Daoy (cell line): ENCODE results near the gene PRDM16. TPM values are rescaled to one million over a fixed set of nuclear protein-coding genes. Genes with fewer than 3 reads are reported as not detected.
A peak's percentile ranks its signal among the peaks of the same experiment; 100 is the strongest.

Experiments
- DNase-seq: peaks from one replicate; pipeline ENCODE4 v3.0.0-alpha.2; 2015; ENCODE audit warnings: low read depth
- total RNA-seq: library from RNA; depleted of rRNA; stranded (reverse); fragments of >200 nt; shearing (Covaris generic); gene quantifications from 2 replicates; pipeline ENCODE4 v1.2.3, GENCODE V29; 2014

The PRDM16 gene
- total RNA-seq, 1 experiment from 2014 or later, result 0.91 TPM

DNA sequence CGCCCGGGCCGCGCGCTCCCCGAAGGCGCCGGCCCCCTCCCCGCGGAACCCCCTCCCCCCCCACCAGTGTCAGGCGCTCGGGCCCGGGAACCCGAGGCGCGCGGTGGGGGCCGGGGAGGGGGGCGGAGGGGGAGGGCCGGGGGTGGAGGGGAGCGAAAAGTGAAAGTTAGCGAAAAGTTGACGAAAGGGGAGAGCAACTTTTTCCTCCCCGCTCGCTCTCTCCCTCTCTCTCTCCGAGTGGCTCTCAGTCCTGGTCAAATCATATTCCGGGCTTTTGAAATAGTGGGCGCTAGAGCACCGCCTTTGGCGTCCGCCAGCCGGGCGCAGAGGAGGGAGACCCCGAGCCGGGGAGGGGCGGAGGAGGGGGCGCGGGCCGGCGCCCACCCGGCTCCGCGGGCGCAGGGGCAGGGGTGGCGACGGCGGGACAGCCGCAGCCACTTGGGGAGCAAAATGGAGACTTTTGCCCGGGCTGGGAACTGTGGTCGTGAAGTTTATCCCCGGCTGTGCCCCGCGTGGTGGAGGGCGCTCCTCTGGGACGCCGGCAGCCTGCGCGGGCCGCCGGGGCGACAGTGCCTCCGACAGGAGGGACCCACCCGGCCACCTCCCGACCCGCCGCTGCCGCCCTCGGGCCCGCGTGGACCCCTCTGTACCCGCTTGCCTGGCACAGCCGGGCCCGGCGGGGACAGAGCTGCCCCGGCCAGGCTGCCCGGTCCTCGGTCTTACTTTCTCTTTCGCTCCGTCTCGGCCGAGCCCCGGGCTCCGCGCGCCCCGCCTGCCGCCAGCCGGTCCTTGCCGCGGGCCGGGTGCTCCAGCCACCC lies 697 bp downstream of the PRDM16 start:
- DNase-seq, result peak; percentile 80

DNA sequence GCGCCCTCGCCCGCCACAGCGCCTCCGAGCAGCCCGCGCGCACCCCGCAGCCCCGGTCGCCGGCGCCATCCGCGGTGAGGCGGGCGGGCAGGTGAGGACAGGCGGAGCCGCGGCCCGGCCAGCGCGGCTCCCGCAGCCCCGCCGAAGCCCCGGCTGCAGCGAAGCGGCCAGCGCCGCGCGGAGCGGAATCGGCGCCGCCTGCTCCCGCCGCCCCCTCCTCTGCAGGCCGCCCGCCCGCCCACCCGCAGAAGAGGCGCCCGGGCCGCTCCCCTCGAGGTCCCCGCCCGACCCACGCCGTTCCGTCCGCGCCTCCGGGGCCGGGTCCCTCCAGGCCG lies 1.3 kb downstream of the PRDM16 start:
- peak; percentile 35 for DNase-seq

DNA sequence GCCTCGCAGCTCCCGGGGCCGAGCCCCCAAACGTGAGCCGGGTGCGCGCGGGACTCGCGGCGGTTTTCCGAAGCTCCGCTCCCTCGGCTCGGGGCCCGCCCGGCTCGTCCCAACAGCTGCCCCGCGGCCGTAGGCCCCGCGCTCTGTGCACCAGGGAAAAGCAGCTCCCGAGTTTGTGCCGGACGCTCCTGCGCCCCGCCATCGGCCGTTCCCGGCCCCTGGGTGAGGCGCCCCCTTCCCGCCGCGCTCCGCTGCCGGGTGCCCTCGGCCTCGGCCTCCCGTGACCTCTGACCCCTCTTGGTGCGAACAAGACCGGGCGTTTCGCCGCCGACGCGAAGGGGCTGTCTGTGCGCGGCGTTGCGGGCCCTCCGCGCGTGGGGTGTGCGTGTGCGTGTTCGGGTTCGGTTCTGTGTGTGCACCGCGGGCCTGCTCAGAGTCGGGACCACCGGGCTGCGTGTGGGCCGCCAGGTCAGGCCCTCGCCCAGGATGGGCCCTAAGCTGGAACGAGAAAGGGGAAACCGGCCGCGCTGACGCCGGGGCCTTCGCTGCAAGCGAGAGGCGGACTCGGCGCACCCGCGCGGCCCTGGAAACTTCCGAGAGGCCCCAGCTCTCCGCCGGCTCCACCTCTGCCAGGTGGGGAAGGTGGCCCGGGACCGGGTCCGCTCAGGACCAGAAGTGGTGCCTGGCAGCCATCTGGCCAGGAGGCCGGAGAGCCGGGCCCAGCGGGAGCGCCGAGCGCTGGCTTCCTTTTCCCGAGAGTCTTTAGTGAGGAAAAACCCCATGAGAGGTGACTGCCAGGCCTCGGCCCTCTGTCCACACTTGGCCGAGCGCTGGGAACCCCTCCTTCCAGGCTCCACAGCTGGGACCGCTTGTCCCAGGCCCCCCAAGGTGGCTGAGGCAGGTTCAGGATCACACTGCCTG lies 1.9 kb downstream of the PRDM16 start:
- DNase-seq, result peak; percentile 45

DNA sequence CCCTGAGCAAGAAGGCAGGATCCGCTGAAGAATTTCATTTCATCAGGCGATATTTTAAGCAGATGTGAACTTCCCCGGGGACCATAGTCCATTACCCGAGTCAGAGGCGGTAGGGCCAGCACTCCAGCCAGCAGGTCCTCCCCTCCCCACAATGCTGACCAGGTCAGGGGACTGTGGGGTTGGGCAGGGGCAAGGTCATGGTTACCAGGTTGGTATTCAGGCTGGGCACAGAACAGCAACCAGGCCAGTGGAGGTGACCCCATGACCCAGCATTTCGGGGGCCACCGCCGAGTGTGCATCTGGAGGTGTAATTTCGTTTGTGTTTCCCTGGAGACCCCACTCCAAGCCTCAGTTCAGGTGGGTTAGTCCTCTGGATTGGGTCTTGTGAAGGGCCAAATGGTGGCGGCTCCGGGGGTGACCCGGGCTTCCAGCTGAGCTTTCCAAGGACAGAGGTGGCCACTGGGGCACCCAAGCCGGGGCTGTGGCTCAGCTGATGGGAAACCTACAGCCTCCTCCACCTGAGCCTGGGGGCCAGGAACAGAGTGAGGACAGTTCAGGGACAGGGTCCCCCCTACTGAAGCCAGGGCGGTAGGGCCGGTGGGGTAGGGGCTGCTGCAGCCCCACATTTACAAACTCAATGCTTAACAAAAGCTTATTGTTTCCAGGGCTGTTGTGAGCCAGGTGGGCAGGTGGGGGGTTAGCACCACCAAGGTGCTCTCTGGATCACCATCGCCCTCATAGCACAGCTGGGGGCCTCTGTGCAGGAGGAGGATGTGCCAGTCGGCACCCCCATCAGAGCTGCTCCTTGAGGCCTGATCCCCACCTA lies 2.8 kb downstream of the PRDM16 start:
- no peak for DNase-seq

DNA sequence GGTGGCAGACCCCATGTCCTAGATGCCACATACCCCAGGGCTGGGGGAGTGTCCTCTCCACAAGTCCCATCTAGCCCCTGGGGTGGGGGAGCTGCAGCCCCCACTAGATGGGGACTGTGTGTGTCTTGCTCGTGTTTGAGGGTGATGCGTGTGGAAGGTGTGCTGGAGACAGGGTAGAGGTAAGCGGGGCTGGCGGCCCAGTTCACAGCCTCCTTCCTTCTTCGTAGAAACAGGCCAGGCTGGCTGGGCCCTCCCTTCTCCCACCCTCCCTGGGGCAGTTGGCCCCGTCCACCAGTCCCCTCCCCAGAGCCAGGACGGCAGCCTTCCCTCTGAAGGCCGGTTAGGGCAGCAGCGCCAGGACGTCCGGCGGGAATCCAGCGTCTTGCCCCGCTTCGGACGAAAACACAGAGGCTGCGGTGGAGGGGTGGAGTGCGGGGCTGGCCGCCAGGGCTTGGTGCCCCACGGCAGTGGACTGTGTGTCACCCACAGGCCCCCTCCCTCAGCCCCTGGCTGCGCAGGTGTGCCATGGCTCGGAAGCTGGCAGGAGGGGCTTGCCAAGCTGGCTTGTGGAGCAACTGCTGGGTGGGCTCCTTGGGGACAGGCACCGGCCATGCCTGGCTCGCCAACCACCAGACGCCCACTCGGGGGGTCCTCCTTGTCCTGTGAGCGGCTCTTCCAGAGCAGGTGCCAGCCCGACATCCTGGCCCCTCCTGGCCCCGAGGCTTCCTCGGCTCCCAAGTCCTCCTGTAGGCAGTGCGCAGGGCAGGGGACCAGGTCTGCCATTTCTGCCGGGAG lies 3.6 kb downstream of the PRDM16 start:
- DNase-seq, result no peak

DNA sequence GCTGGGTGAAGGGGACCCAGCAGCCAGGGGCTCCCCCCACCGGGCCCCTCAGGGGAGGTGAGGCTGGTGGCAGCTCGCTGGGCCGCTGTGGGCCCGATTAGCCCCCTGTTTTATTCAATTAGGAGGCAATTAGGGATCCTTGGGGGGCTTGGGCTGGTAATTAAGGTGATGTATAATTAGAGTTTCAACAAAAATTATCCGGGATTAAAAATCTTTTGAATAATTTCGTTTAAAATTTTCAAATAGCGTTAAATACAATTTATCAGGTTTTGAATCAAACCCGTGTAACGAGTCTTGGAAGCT lies 4.1 kb downstream of the PRDM16 start:
- DNase-seq, result no peak

DNA sequence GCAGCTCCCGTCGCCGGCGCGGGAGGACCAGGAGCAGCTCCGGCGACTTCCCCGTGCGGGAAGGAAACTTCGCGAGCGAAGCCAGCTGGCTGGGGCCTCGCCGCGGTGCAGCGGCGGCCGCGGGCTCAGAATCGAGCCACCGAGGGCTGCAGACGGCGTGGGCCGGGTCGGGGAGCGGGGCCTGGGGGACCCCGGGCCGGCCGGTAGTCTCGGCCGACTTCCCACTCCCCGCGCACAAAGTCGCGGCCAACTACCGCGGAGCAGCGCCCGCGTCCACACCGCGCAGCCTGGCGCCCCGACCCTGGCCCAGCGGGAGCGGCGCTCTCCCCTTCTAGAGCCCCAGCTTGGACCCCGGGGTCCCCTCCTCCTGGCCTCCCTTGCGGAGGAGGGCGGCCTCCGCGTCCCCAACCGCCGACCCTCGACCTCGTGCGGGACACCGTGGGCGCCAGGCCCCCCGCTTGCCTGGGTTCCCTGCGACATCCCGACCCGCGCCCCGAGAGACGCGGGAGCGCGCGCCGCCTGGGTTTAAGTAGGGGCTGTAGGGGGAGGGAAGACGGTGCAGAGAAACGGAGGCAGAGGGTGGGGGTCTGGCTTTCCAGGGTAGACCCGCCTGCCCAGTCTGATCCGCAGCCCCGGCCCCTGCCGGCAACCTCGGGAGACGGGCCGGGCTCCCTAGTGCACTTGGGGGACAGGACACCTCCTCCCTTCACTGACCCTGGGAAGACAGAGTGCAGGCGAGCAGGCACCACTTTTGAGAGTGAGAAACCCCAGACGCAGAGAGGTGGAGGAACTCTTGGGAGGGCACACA lies 4.7 kb downstream of the PRDM16 start:
- peak; percentile 38 for DNase-seq

DNA sequence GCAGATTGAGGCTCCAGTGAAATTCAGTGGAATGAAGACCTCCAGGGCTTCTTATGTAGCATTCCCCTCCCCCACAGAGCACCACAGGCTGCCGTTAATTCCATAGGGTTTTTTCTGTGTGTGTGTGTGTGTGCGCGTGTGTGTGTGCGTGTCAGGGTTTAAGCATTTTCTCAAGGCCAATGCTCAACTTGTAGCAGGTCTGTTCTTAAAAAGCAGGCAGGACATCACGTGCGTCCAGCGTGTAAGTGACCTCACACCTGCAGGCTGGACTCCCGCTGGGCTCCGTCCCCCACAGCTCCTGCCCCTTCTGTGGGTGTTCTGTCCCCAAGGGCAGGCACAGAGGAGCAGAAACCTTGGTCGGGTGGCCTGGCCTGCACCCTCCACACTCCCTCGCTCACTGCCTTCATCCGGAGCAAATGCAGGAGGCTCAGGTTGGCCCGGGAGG lies 5.3 kb downstream of the PRDM16 start:
- DNase-seq, result no peak

DNA sequence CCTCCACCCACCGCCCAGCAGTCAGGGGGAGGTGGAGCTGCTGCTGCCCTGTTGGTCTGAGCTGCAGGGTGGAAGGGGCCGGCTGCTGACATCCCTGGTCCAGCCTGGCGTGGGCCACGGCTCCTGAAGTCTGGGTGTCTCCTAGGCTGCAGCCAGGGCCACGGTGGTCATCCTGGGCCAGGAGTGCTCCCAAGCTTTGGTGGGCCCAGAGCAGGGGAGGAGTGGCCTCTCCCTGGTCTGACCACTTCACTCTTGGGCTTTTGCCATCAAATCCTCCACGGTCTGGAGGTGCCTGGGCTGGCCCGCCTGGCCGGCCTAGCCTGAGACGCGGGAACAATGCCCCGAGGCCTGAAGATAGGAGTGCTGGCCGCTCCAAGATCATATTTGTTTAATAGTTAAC lies 5.8 kb downstream of the PRDM16 start:
- DNase-seq, result no peak

DNA sequence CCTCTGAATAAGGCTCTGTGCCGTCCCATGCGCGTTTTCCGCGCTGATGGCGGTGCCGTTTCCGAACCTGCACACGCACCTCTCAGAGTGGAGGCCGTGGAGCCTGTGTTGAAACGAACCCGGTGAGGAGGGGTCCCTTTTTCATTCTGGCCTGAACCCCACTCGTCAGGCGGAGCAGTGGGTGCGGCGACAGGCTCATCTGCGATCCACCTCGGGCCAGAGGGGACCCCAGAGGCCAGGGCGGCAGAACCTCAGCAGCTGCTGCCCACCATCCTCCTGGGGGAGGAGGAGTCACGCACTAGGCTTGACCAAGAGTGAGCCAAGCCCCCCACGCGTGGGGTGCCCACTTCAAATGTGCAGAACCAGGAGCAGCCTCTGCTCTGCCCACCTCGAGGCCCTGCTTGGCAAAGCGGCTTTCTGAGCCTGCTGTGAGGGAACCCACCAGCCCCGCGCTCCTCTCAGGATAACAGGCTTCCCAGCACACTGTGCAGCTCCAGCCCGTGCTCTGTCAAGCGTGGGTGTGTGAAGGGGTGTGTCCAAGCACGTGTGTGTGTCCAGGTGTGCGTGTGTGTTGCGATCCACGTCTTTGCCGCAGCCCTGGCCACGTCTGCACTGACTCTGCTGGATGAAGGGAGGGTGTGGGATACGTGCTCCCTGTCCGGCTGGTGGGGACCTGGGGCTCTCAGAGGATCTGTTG lies 6.8 kb downstream of the PRDM16 start:
- no peak for DNase-seq

DNA sequence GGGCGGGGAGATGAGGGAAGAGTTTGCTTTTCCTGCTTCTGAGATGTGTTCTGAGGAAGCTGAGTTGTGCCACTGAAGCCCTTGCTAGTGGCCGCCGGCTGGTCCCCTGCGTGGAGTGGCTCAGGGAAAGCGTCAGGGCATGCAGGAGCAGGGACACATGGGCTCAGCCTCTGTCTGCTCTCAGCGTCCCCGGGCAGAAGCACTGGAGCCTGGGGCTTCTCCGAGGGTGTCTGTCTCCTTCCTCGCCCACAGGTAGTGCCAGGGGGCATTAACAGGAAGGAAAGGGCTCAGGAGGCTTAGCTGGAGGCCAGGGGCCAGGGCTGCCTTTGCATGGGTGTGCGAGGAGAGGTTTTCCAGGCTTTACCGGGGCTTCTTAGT lies 7.3 kb downstream of the PRDM16 start:
- no peak for DNase-seq

DNA sequence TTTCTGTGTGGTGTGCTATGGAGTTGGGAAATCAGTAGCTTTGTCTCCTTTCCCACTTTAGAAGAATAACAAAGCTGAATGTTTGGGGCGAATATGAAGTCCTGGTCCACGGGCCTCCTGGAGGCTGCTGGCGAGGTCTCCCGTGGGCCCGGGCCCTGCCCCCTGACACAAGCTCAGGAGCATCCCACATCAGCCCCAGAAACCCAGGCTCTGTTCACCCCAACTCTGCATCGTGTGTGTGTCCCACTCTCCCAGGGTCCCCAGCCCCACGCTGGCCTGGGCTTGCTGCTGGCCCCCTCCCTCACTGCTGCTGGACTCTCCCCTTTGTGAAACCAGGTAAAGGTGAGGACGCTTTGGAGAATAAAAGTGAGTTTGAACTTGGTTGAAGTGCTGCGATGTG lies 8.1 kb downstream of the PRDM16 start:
- no peak for DNase-seq

DNA sequence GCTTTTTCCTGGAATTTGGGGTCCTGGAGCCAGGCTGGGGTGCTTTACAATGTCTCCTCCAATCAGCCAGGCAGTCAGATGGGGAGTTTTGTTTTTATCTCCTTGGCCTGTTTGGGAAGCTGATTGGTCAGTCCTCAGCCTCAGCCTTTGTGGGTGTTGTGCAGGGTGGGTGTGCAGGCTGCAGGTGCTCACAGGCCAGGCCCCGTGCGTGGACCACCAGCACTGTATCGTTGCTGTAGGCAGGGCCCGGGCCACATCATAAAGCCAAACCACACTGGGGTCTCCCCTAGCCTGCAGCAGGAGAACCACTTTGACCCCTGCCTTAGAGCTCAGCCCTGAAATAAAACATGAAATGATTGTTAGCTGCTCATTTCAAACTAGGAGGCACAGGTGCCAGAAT lies 8.6 kb downstream of the PRDM16 start:
- no peak for DNase-seq

DNA sequence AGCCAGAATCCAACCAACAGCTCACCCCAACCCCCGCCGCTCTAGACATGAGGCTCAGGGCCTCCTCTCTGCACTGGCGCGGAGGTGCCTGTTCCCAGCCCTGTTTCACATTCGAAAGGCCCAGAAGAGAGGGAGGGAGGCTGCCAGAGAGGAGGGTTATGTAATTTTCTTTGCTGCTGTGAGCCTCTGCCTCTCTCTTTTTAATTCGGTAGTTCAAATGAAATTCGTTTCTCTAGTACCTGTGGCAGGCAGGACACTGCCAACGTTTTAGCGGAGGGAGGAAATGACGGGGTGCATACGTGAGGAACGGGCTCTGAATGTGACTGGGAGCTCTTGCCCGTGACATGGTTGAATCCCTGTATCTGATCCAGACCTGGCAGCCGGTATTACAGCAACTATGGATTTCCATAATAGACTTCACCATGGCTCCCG lies 9.4 kb downstream of the PRDM16 start:
- peak; percentile 58 for DNase-seq

DNA sequence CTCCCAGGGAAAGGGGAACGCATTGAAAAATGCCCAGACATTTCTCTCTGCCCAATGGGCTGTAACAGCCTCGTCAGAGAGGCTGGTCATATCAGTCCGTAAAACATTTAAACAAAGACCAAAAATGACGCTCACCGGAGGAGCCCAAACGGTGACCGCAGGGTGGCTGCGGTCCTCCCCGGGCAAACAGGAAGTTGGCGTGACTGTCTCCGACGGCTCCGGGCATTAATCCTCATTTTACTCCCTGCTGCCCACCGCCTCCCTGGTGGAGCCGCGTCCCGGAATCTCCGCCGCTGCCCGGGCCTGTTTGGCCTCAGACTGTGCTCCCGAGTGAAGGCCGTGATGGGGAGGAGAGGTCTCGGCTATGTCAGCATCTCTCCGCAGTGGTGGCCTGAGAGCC lies 9.9 kb downstream of the PRDM16 start:
- DNase-seq, result peak; percentile 57

DNA sequence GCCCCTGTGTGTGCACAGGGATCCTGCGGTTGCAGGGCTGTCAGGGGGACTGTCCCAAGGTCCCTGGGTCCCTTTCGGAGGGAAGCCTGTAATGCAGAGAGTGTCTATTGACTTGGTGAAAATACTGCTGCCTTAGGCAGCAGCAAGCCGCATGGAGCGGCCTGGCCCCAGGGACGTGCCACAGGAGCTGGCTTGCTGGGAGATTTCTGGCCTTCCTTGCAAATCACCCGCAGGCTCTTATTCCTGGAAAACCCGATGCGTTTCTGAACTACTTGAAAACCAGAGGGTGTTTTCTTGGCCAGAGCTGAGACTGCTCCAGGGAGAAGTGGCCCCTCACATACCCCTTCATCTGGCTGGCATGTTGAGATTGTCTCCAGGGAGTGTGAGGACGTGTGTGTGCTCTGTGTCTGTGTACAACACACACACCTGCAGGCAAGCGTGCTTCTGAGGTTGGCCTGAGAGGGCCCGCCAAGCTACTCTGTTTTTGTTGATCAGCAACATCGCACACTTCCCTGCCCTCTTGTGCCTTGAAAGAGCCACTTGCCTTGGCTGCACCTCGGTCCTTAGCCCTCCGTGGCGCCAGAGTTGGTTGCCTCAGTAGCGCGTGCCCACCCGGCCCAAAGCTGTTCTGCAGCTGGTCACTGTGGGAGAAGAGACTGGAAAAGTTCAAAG lies 10.5 kb downstream of the PRDM16 start:
- no peak for DNase-seq

DNA sequence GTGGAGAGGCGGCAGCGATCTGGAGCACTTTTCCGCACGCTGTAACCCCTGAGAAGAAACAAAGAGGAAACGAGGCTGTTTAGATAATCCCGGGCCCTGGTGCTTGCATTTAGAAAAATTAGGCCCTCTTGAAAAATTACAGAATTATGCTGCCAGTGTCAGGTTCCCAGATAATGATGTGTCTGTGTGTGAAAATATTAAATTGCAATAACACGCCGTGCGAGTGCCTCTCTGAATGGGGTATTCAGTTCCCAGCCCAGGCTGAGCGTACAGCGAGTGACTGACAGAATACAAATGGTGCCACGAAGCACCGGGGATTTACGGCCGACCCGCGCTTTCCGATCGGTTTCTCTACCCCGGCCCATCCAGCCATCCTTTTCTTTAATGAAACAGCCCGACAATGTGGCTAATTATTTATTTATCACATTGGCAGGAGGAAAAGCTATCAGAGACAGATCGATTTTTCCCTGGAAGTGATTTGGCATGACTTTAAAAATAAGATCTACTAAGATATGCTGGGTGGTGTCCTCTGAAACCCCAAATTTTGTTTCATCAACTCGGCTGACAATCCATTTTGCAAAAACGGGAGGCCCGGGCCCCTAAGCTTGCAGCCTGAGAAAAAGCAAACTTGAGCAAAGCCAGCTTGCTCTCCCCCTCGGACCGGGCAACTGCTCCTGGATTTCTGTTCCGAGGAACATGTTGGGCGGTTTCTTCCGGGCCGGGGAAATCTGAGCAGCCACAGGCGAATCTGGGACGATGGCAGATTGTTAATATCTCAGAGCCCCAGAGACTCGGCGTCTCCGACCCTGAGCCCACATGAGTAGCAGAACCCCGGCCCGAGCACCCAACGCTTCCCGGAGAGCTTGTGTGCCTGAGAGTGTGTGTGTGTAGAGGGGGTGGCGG lies 11.3 kb downstream of the PRDM16 start:
- DNase-seq, result no peak

DNA sequence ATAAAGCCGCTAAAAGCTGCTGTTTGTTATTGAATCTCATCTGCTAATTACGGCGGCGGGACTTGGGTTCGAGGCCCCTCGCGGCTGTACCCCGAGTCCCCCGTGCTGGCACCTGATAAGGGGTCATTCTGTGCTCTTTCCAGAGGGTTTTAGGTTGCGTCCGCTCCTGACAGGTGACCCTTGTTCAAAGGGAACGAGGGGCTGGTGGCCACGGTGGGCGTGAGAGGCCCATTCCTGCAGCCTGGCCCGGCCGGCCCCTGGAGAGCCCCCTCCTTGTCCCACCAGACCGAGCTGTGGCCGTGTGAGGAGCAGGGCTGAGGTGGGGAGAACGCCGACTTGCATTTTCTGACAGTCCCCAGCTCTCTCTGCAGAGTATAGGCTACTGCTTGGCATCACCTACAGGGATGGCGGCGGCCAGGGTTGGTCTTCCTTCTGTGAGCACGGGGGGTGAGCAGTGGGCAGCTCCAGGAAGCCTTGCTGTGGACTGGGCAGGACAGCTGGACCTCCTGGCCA lies 12.2 kb downstream of the PRDM16 start:
- DNase-seq, result no peak
